CD4-positive, alpha-beta T cell treated with Interferon gamma for 1 hour (primary cell): ENCODE results near the gene GAREM1.
"Not testable (repeated sequence)": the region's sequence is repeated elsewhere in the genome, so short reads cannot be mapped to it uniquely, and the experiment has no call there.

Experiments
- DNase-seq: peaks from one replicate; pipeline ENCODE4 v3.0.0-alpha.2; 2020

The GAREM1 gene

DNA sequence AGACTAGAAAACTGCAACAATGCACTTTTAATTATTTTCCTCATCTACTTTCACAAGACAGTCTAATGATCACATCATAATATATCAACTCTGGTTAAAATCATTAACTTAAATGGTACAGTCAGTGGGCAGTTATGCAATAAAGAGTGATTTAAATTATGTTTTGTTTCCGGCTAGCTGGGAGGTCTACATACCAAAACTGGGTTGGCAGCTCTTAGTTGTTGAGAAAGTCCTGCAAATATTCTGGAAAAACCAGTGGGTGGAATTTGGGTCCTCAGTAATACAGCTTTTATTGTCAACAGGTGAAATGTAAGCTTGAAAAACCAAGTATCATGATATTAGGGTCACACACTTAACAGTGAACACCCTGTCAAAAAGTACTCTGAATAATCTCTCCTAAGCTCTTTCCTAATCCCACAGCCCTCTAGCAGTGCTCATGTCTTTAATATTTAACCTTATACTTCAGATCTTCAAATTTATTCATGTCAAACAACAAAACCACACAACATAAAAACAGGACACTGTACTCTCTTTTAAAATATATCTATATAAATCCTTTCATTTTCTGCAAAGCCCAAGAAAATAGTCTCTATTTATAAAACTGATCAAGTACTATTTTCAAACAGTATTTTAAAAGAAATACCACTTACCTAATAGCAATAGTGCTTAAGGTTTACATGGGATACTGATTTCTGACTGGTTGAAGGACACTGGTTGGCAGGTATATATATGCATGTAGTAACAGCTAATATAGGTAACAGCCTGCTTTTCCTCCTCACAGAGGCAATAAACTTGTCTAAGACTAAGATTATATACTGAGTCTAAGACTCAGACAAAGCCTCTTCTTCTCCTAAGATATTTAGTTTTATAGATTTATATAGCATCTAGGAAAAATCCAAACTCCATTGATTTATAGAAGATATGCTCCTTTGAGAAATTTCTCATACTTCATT lies 103.8 kb downstream of the GAREM1 start:
- no peak for DNase-seq

DNA sequence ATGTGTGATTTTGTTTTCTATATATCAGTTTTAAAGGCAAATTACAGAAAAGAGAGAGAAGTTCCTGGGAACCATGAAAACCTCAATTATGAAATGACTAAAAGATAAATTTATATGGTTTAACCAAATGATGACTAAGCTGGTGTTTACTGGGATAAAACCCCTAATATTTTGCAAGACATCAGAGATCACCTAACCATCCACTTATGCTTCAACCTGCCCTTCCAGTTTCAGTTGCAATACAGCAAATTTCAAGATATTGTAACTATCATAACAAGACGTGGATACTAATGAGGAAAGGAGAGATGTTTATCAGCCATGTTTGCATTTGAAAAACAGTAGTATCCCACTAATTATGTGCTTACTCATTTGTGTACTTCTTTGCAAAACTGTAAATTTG lies 108.2 kb downstream of the GAREM1 start:
- DNase-seq: no peak

DNA sequence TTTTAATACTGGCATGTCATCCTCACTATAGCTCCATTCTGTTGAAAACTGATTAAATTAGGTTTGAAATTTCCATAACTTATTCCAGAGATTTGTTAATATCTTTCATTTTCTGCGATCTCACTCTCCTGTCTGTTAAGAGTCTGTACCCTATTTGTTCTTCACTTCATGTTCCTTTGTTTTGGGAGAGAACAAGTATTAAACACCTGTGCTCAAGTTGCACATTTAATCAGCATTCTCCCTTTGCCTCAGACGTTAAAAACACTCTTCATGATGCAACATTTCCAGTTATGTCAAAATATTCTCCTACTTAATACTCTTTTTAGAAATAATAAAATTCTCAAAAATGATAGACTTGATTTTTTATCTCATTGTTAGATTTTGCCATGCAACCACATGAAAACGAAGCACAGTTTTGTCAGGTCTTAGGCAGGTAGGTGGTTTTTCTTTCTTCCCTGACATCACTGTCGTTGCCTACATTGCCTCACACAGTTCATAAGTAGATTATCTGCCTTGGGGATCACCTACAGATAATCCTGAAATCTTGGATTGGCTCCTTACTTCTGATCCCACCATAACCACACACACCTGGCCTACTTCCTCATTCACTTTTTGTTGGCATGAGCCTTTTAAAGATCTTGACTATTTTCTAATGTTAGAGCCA lies 109.9 kb downstream of the GAREM1 start:
- no peak for DNase-seq

DNA sequence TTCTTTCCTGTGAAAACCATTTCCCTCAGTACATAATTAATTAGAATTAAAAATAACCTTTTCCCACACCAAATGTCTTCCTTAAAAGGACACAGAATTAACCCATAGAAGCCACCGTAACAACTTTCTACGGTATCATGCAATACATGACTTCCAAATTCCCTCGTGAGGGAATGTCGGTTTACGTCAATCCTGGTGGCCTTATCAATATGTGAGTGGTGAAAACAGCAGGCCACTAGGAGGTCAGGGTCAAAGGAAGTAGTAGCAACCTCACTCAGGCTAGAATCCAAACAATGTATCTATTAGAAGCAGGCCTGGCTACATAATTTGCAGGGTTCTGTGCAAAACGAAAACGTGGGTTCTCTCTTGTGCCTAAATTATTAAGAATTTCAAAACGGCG lies 112.2 kb downstream of the GAREM1 start:
- DNase-seq: no peak

DNA sequence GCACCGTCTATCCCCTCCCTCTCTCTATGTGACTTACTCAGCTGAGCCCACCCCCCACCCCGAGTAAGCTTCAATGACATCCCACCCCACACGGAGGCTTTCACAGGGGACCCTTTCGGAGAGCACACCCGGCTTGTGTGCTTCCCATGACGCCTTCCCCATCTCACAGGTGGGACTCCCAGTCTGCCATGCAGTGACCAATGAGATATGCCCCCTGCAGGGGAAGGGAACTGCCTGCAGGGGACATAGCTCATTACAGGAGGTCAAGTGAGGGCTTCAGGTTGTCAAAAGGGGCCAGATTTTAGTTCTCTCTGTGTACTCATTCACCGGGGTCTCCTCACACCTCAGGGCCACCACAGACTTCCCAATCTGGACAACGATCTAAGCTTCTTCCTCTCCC lies 112.6 kb downstream of the GAREM1 start:
- DNase-seq: no peak

DNA sequence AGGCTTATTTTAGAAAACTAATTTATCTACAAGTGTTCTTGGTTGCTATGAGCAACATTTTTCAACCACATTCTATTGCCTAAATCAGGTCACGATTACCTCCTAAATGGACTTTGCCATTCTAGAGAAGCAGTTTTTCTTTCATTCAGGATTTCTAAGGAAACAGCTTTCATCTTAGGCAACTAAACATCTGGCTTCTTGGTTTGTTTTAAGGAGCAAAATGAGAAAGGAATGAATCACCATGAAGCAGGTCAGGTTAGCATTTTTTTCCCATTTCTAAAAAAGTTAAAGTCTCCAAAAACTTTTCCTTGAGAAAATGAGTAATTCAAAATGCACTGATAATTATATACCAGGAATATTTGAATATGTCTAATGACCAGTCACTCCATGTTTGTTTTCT lies 114.8 kb downstream of the GAREM1 start:
- DNase-seq: no peak

DNA sequence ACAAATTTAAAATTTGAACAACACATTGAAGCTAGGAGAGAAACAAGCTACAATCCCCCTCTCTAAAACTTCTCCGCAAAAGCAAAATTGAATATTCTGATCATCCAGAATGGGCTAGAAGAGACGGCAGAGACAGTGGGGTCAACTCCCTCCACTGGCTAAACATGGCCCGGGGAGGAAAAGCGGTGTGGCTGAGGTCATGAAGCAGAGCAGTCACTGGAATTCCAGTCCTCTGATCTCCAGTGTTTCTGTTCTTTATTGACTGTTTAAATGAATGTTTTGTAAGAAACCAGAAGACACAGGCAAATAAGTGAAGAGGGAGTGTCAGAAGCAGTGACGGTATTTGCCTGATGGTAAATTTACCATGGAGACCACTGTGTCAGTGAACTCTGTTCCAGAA lies 116.2 kb downstream of the GAREM1 start:
- no peak for DNase-seq

DNA sequence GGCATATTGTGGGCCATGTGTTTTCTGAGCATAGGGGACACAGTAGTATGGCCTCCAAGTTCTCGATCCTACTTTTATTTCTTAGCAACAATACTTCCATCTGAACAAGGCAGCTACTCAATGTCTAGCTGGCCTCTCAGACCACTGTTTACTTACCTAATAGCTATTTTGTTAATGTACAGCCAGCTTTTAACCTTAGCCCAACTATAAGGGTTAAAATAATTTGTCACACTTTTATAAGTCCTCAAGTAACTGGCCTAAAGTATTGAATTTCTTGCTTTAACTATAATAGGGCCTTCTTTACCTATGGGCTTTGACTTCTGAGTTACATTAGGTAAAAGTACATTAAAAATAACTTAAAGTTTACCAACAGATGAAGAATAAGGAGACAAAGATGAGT lies 117.4 kb downstream of the GAREM1 start:
- no peak for DNase-seq

DNA sequence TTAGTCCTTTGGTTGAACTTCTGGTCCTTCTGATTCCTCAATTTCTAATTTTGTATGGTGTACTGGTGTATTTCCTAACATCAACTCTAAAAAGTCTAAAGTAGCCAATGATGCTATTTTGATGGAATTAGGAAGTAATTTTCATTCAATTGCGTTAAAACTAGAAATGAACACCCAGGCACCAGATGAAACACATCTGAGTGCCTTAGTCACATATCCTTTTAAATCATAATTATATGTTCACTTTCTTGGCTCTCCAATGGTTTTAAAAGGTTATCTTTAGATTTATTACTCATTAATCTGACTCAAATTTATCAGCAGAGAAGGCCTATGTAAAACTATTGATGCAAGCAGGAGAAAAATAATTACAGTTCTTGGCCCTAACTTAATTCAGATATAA lies 119.7 kb downstream of the GAREM1 start:
- no peak for DNase-seq

DNA sequence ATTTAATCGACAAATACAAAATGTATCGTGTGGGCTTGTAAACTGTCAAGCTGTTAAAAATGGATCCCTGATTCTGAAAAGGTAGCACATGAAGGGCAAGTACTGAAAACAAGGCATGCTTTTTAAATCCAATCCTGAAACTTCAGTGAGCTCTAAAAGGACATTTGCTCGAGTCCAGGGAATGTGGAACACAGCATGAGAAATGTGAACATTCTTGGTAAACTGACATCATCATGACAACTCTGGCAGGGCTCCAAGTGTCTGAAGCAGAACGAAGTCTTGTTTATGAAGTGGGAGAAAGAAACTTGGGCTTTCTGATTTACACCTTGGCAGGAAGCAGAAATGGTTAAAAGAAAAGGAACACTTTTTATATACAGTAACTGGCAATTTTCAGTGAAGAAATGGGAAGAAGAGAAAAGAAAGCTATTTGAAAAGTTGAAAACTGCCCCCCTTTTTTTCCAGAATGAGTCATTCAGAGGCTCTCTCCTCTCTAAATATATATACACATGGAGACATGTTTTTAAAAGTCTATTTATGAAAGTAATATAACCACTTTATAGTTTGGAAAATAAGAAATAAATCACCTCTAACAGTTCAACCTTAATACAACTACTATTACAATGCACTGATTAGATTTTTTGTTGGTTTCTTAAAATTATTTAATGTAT lies 120.8 kb downstream of the GAREM1 start:
- DNase-seq: no peak

DNA sequence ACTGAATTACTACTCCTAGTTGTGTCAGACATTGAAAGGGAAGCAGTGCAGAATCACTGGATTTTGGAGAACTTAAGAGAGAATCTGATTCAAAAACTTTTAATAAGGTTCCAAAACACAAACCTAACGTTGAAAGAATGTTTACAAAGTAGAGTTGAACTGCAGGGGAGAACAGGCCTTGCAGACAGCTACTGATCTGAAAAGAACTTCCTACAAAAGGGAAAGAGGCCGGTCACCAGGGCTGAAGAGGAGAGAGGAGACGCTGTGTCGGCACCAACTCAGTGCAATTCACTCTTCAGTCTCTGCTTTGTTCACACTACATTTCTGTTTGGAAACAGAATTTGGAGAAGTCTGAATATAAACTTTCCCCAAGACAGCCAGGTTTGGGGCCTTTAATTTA lies 124.0 kb downstream of the GAREM1 start:
- no peak for DNase-seq

DNA sequence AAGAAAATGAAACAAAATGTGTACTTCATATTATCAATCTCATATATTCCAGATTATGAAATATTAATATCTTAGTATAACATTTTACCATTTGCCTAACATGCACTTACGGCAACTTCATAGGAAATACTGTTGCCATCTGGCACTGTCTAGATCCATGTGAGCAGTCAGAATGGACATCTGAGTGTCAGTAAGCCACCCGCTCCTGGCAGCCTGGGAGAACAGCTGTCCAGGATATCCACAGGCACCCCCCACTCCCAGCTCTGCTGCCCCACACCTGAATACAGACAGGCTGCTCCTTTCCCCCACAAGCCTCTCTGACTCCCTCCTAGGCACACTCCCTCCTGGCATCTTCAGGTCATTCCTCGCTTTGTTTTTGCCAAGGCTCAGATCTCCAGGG lies 127.0 kb downstream of the GAREM1 start:
- DNase-seq: no peak

DNA sequence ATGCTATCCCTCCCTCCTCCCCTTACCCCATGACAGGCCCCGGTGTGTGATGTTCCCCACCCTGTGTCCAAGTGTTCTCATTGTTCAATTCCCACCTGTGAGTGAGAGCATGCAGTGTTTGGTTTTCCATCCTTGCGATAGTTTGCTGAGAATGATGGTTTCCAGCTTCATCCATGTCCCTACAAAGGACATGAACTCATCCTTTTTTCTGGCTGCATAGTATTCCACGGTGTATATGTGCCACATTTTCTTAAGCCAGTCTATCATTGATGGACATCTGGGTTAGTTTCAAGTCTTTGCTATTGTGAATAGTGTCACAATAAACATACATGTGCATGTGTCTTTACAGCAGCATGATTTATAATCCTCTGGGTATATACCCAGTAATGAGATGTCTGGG lies 129.6 kb downstream of the GAREM1 start:
- not testable (repeated sequence) for DNase-seq

DNA sequence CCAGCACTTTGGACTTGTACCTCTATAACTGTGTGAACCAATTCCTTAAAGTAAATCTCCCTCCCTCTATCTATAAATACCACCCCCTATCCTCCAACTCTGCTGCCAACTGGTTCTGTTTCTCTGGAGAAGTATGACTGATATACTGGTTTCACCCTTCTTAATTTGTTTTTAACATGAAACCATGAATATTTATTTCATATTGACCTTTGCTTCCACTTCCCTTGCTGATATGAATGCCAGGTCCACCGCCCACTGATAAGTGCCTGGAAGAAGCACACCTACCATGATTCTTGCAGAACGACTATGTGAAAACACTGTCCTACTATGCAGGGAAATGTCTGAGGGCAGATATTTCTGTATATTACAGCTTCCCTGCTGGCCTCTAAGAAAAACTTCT lies 131.6 kb downstream of the GAREM1 start:
- DNase-seq: no peak

DNA sequence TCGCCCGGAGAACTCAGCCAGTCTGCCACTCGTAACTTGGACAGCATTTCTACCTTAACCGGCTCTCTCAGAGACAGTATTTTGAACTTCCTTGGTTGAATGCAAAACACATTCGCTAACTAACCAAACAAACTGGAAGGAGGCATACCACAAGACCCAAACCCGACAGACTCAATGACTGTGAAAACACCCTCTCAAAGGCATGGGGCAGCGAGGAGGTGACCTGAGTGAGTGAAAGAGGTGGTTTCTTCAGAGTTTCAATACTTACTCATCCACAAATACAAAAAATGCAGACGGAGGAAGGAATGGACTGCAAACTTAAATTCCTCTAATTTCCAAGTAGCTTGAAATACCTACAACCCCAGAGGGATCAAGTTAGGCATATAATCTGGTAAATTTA lies 132.9 kb downstream of the GAREM1 start:
- DNase-seq: no peak

DNA sequence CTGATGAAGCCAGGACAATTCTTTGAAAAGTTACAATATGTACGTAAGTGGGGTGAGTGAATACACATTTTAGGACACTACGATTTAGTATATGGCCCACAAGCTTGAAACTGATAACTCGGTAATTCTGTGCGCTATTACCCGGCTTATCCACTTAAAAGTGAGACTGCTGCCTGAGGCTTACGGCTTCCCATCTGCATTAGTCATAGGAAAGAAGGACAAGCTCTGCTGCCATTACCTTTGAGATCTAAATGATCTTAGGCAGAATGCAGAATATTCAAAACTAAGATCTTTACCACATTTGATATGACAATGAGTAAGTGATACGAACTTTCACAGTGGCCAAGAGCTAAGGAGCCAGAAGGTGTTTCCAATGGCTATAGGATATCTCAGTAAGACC lies 133.3 kb downstream of the GAREM1 start:
- DNase-seq: no peak

DNA sequence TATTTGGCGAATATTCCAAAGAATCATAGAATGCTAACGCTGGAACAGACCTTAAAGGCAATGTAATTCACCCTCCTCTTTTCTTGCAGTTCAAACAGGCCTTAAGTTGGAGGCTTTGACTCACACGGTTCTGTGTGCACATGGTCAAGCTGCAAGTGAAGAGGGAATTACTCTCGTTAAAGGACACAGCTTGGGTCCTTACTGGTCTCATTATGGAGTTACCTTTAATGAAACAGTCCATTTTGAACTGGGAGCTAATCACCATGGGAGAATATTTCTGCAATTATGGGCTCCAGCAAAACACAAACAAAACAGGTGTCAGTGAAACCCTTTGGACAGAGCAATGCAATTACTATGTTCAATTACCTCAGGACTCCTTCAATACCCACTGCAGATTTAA lies 135.5 kb downstream of the GAREM1 start:
- no peak for DNase-seq

DNA sequence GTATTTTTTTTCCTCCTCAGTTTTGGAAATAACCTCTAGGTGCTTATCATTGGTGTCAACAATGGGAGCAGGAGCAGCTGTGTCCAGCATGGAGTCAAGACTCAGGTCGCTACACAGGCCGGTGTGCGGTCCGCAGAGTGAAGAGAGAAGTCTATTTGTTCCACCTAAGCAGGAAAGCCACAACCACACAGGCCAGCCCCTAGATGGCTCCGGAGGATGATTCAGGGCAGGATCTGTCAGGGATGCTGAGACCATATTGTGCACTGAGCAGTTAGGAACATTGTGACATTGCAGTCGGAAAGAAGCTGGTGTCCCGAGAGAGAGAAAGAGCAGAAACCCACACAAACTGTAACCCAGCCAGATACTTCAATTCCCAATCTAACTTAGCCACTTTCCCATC lies 136.9 kb downstream of the GAREM1 start:
- no peak for DNase-seq

DNA sequence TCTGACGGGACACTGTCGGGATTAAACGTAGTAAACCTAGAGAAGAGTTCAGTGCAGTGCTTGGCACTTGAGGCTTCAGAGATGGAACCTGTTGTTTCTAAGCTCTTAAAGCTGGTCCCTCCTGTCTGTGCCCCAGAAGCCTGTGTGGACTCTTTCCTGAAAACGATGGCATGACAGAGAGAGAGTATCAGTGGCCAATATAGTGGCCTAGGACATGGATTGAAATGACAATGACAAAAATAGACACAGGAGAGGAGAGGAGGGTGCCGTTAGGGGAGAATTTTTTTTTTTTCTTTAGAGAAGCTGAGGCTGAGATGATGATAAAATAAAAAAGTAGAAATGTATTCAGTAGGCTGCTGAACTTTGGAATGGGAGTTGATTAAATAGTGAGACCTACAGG lies 138.0 kb downstream of the GAREM1 start:
- no peak for DNase-seq

DNA sequence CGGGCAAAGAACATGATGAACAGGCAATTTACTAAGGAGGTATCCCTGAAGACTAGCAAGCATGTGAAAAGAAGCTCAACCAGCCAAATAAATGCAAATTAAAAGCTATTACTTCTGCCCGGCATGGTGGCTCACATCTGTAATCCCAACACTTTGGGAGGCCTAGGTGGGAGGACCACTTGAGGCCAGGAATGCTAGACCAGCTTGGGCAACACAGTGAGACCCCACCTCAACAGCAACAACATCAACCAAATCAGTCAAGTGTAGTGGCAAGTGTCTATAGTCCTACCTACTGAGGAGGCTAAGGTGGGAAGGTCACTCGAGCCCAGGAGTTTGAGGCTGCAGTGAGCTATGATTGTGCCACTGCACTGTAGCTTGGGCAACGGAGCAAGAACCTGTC lies 141.7 kb downstream of the GAREM1 start:
- DNase-seq: no peak

DNA sequence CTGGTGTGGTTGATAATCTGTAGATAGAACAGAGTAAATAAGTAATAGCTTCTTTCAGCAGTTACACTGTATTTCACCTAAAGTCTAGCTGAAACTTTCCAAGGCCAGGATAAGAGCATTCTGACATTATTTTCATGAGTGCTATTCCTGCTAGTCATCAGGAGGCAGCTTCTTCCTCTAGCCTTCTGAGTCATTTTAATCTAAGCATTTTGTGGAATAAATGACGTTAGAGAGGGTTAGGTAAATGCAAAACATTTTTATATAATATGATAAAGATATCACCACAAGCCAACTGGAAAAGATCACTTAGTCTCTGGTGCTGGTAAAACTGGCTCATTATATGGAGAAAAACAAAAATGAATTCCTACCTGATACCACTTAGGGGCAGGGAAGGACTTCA lies 142.3 kb downstream of the GAREM1 start:
- no peak for DNase-seq

DNA sequence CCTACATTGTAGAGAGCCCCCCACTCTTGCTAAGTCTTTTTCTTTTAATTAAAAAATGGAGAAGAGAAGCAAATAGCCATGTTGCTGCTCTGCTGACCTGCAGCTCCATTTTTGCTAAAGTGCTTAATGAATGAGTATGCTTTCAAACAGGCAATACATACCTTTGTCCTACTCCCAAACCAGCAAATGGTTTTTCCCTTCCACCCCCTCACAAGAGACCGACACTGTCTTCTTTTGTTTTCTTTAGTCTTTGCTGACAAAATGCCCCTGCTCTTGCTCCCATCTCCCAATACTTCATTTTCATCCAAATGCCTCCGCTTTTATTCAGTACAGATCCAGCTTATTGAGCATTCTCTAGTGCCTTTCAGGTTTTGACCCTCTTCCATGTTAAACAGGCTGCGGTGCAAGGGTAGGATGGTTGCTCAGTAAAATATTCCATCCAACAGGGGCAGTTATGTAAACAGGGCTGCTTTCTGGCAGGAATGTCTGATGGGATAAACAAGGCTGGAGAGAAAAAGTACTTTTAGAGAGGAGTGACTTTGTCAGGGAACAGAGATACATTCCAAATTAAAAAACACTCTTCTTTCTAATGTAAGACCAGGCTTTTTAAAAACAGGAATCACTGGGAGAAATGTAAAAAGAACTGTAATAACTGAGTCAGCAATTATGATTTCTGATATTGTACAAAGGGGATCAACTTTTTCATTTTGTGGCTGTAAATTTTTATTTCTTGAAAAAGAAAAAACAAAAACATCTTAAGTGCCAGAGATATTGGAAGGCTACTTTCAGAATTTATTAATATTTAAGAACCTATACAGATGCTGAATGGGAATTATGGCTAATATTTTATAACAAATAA lies 144.0 kb downstream of the GAREM1 start:
- DNase-seq: no peak

DNA sequence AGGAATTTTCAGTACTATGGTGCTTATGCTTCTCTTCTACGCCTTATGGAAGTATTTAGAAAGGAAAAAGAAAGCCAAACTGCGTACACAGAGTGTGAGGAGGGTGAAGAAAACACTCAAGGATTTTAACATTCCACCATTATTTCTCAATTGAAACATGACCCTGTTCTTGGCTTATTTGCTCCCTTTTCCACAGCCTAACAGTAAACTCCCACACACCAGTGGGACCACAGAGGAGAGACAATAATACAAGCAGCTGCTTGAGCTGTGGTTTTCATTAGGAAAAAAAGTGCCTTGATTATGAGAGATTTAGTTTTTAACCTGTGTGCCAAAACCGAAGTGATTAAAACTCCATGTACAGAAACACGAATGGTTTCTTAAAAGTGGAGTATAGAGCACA lies 146.5 kb downstream of the GAREM1 start:
- DNase-seq: no peak
